Measurements from ENCODE around the gene NPDC1. TPM values are rescaled to one million over a fixed set of nuclear protein-coding genes. Genes with fewer than 3 reads are reported as not detected.

The NPDC1 gene
- 38.1 TPM for polyA plus RNA-seq (2013, experiment 1 of 4)
- 31.3 TPM for polyA plus RNA-seq (2013, experiment 2 of 4)
- 36.4 TPM for polyA plus RNA-seq (2013, experiment 3 of 4)
- 36.7 TPM for polyA plus RNA-seq (2013, experiment 4 of 4)

- 1% methylated on average over 57 of the region's 57 CpGs for WGBS, 2 experiments
- H3K36me3 ChIP-seq (ENCODE audit: control insufficient read depth, insufficient read depth, low read length): no peaks in the 10 kb centered on the region
- peak within 1 kb of the TSS; percentile 56 for H3K4me3 ChIP-seq (ENCODE audit: insufficient read depth, low read depth, low read length)
- no peaks in the 10 kb centered on the region for H3K9me3 ChIP-seq (ENCODE audit: control insufficient read depth, low read length)
- no peak within 1 kb of the TSS for H3K27ac ChIP-seq (ENCODE audit: insufficient read depth, low read depth, low read length, poor library complexity, severe bottlenecking)
- peaks cover 9% of the 10 kb centered on the region for H3K4me1 ChIP-seq (ENCODE audit: control insufficient read depth, insufficient read depth, low read length)
- H3K27me3 ChIP-seq (ENCODE audit: control insufficient read depth, insufficient read depth, low read length, poor library complexity, severe bottlenecking): peaks cover 76% of the 10 kb centered on the region
These were observed at the start of gene NPDC1 for GRCh38 chr9:137046088-137046787. TSS of gene NPDC1 (minus strand) at chr9:137046177. CDS start at chr9:137045989, 188 bp downstream.

- H3K36me3 ChIP-seq (ENCODE audit: control insufficient read depth, insufficient read depth, low read length): peaks cover 12% of the 10 kb centered on the region
- WGBS, 2 experiments: 93% methylated on average over 11 of the region's 11 CpGs
- H3K9me3 ChIP-seq (ENCODE audit: control insufficient read depth, low read length): no peaks in the 10 kb centered on the region
- H3K4me1 ChIP-seq (ENCODE audit: control insufficient read depth, insufficient read depth, low read length): peaks cover 12% of the 10 kb centered on the region
- H3K27me3 ChIP-seq (ENCODE audit: control insufficient read depth, insufficient read depth, low read length, poor library complexity, severe bottlenecking): peaks cover 21% of the 10 kb centered on the region
- no peak overlapping the region for H3K4me3 ChIP-seq (ENCODE audit: insufficient read depth, low read depth, low read length)
- H3K27ac ChIP-seq (ENCODE audit: insufficient read depth, low read depth, low read length, poor library complexity, severe bottlenecking): no peak overlapping the region
These were observed 43.4 kb upstream of the NPDC1 start for GRCh38 chr9:137089232-137089947.

GRCh38 chr9:137088121-137088520 lies 42.1 kb upstream of the NPDC1 start:
- 93 to 94% methylated on average over 5 of the region's 5 CpGs for WGBS, 2 experiments
- Histone ChIP-seq H3K27ac (ENCODE audit: insufficient read depth, low read depth, low read length, poor library complexity, severe bottlenecking) (no peak overlapping the region), H3K4me1 (ENCODE audit: control insufficient read depth, insufficient read depth, low read length) (peaks cover 12% of the 10 kb centered on the region), H3K9me3 (ENCODE audit: control insufficient read depth, low read length) (no peaks in the 10 kb centered on the region), H3K4me3 (ENCODE audit: insufficient read depth, low read depth, low read length) (peak overlapping the region; percentile 88), H3K27me3 (ENCODE audit: control insufficient read depth, insufficient read depth, low read length, poor library complexity, severe bottlenecking) (peaks cover 23% of the 10 kb centered on the region), H3K36me3 (ENCODE audit: control insufficient read depth, insufficient read depth, low read length) (peaks cover 10% of the 10 kb centered on the region)

GRCh38 chr9:137087409-137087925 lies 41.5 kb upstream of the NPDC1 start:
- Histone ChIP-seq H3K27ac (ENCODE audit: insufficient read depth, low read depth, low read length, poor library complexity, severe bottlenecking) (peak overlapping the region; percentile 55), H3K27me3 (ENCODE audit: control insufficient read depth, insufficient read depth, low read length, poor library complexity, severe bottlenecking) (peaks cover 23% of the 10 kb centered on the region), H3K4me1 (ENCODE audit: control insufficient read depth, insufficient read depth, low read length) (peaks cover 12% of the 10 kb centered on the region), H3K9me3 (ENCODE audit: control insufficient read depth, low read length) (no peaks in the 10 kb centered on the region), H3K36me3 (ENCODE audit: control insufficient read depth, insufficient read depth, low read length) (peaks cover 6% of the 10 kb centered on the region), H3K4me3 (ENCODE audit: insufficient read depth, low read depth, low read length) (peak overlapping the region; percentile 88)
- WGBS, 2 experiments: 5 to 6% methylated on average over 22 of the region's 22 CpGs

- Histone ChIP-seq H3K27ac (ENCODE audit: insufficient read depth, low read depth, low read length, poor library complexity, severe bottlenecking) (peak within 1 kb of the TSS; percentile 55), H3K9me3 (ENCODE audit: control insufficient read depth, low read length) (no peaks in the 10 kb centered on the region), H3K4me1 (ENCODE audit: control insufficient read depth, insufficient read depth, low read length) (peaks cover 12% of the 10 kb centered on the region), H3K4me3 (ENCODE audit: insufficient read depth, low read depth, low read length) (peak within 1 kb of the TSS; percentile 88), H3K27me3 (ENCODE audit: control insufficient read depth, insufficient read depth, low read length, poor library complexity, severe bottlenecking) (peaks cover 28% of the 10 kb centered on the region), H3K36me3 (ENCODE audit: control insufficient read depth, insufficient read depth, low read length) (peaks cover 6% of the 10 kb centered on the region)
- WGBS, 2 experiments: 0 to 1% methylated on average over 101 of the region's 101 CpGs
These were observed 40.8 kb upstream of the NPDC1 start, which contains the start of gene MAN1B1 for GRCh38 chr9:137086531-137087408. TSS of gene MAN1B1 (plus strand) at chr9:137086985. CDS start at chr9:137087000, 15 bp downstream.

GRCh38 chr9:137085920-137086530 lies 40.0 kb upstream of the NPDC1 start:
- peaks cover 6% of the 10 kb centered on the region for H3K36me3 ChIP-seq (ENCODE audit: control insufficient read depth, insufficient read depth, low read length)
- no peak overlapping the region for H3K27ac ChIP-seq (ENCODE audit: insufficient read depth, low read depth, low read length, poor library complexity, severe bottlenecking)
- H3K9me3 ChIP-seq (ENCODE audit: control insufficient read depth, low read length): no peaks in the 10 kb centered on the region
- 6 to 7% methylated on average over 58 of the region's 58 CpGs for WGBS, 2 experiments
- peaks cover 30% of the 10 kb centered on the region for H3K27me3 ChIP-seq (ENCODE audit: control insufficient read depth, insufficient read depth, low read length, poor library complexity, severe bottlenecking)
- peaks cover 12% of the 10 kb centered on the region for H3K4me1 ChIP-seq (ENCODE audit: control insufficient read depth, insufficient read depth, low read length)
- H3K4me3 ChIP-seq (ENCODE audit: insufficient read depth, low read depth, low read length): peak overlapping the region; percentile 88

GRCh38 chr9:137084526-137084925 lies 38.5 kb upstream of the NPDC1 start:
- Histone ChIP-seq H3K27me3 (ENCODE audit: control insufficient read depth, insufficient read depth, low read length, poor library complexity, severe bottlenecking) (peaks cover 44% of the 10 kb centered on the region), H3K36me3 (ENCODE audit: control insufficient read depth, insufficient read depth, low read length) (peaks cover 6% of the 10 kb centered on the region), H3K4me3 (ENCODE audit: insufficient read depth, low read depth, low read length) (no peak overlapping the region), H3K9me3 (ENCODE audit: control insufficient read depth, low read length) (no peaks in the 10 kb centered on the region), H3K4me1 (ENCODE audit: control insufficient read depth, insufficient read depth, low read length) (peaks cover 12% of the 10 kb centered on the region), H3K27ac (ENCODE audit: insufficient read depth, low read depth, low read length, poor library complexity, severe bottlenecking) (no peak overlapping the region)
- WGBS, 2 experiments: 83% methylated on average over 9 of the region's 9 CpGs

GRCh38 chr9:137083394-137084004 lies 37.5 kb upstream of the NPDC1 start:
- Histone ChIP-seq H3K4me3 (ENCODE audit: insufficient read depth, low read depth, low read length) (no peak overlapping the region), H3K27me3 (ENCODE audit: control insufficient read depth, insufficient read depth, low read length, poor library complexity, severe bottlenecking) (peaks cover 55% of the 10 kb centered on the region), H3K36me3 (ENCODE audit: control insufficient read depth, insufficient read depth, low read length) (no peaks in the 10 kb centered on the region), H3K27ac (ENCODE audit: insufficient read depth, low read depth, low read length, poor library complexity, severe bottlenecking) (no peak overlapping the region), H3K9me3 (ENCODE audit: control insufficient read depth, low read length) (no peaks in the 10 kb centered on the region), H3K4me1 (ENCODE audit: control insufficient read depth, insufficient read depth, low read length) (peaks cover 13% of the 10 kb centered on the region)
- 56 to 61% methylated on average over 12 of the region's 12 CpGs for WGBS, 2 experiments

- Histone ChIP-seq H3K27me3 (ENCODE audit: control insufficient read depth, insufficient read depth, low read length, poor library complexity, severe bottlenecking) (peaks cover 61% of the 10 kb centered on the region), H3K9me3 (ENCODE audit: control insufficient read depth, low read length) (no peaks in the 10 kb centered on the region), H3K4me1 (ENCODE audit: control insufficient read depth, insufficient read depth, low read length) (peaks cover 16% of the 10 kb centered on the region), H3K4me3 (ENCODE audit: insufficient read depth, low read depth, low read length) (no peak overlapping the region), H3K27ac (ENCODE audit: insufficient read depth, low read depth, low read length, poor library complexity, severe bottlenecking) (no peak overlapping the region), H3K36me3 (ENCODE audit: control insufficient read depth, insufficient read depth, low read length) (no peaks in the 10 kb centered on the region)
- WGBS, 2 experiments: 86 to 89% methylated on average over 8 of the region's 8 CpGs
These were observed 36.9 kb upstream of the NPDC1 start for GRCh38 chr9:137082925-137083290.

All from ectodermal cell (in vitro differentiated cells).